DOHH2 (cell line): Measurements from ENCODE around the gene MCM6.

Experiments used
- H3F3A ChIP-seq: fragments of 200-600 bp; sonication (generic), shearing (Covaris generic); 2 replicates; pipeline ENCODE4 v1.6.0; 2016; ENCODE audit warnings: antibody characterized with exemption, mild to moderate bottlenecking; ENCODE audit not compliant: control insufficient read depth, insufficient read depth
- H3K27ac ChIP-seq: fragments of 200-600 bp; sonication (generic); 2 replicates; pipeline ENCODE4 v1.5.1; 2014; ENCODE audit warnings: low read depth, mild to moderate bottlenecking, low read length, moderate library complexity
- H3K27me3 ChIP-seq: fragments of 200-600 bp; sonication (generic); 2 replicates; pipeline ENCODE4 v1.6.1; 2014; ENCODE audit warnings: mild to moderate bottlenecking, low read length, mixed read lengths; ENCODE audit not compliant: control insufficient read depth
- H3K36me3 ChIP-seq: fragments of 200-600 bp; sonication (generic); 2 replicates; pipeline ENCODE4 v1.6.1; 2014; ENCODE audit warnings: mild to moderate bottlenecking, low read length, moderate library complexity, mixed read lengths; ENCODE audit not compliant: control insufficient read depth
- H3K4me1 ChIP-seq: fragments of 200-600 bp; sonication (generic); 2 replicates; pipeline ENCODE4 v1.6.1; 2014; ENCODE audit warnings: mild to moderate bottlenecking, low read length, mixed read lengths; ENCODE audit not compliant: control insufficient read depth
- H3K4me2 ChIP-seq: fragments of 200-600 bp; sonication (generic); 2 replicates; pipeline ENCODE4 v1.6.0; 2014; ENCODE audit warnings: mild to moderate bottlenecking, low read length, moderate library complexity
- H3K4me3 ChIP-seq: fragments of 200-600 bp; sonication (generic); 2 replicates; pipeline ENCODE4 v1.5.1; 2014; ENCODE audit warnings: mild to moderate bottlenecking, low read length, mixed read lengths
- H3K79me2 ChIP-seq: fragments of 200-600 bp; sonication (generic); 2 replicates; pipeline ENCODE4 v1.6.1; 2014; ENCODE audit warnings: mild to moderate bottlenecking, low read length, mixed read lengths; ENCODE audit not compliant: control insufficient read depth
- H3K9me2 ChIP-seq: fragments of 200-600 bp; sonication (generic); replicated peaks from 2 replicates; pipeline ENCODE4 v1.6.1; 2014; ENCODE audit warnings: mild to moderate bottlenecking, low read length, mixed read lengths; ENCODE audit not compliant: control insufficient read depth
- H3K9me3 ChIP-seq: fragments of 200-600 bp; sonication (generic); 2 replicates; pipeline ENCODE4 v1.6.1; 2014; ENCODE audit warnings: antibody characterized with exemption, low read length, mixed read lengths; ENCODE audit not compliant: control insufficient read depth, insufficient read depth
- H4K20me1 ChIP-seq: fragments of 200-600 bp; sonication (generic); 2 replicates; pipeline ENCODE4 v1.6.0; 2014; ENCODE audit warnings: low read depth, mild to moderate bottlenecking, antibody characterized with exemption, low read length, moderate library complexity; ENCODE audit not compliant: control insufficient read depth, insufficient read depth
- EZH2phosphoT487 ChIP-seq: fragments of 200-600 bp; sonication (generic); IDR thresholded peaks from 2 replicates; pipeline ENCODE4 v1.6.1; 2017; ENCODE audit warnings: borderline replicate concordance, mild to moderate bottlenecking, antibody characterized with exemption, low read length, moderate library complexity, mixed read lengths
- TF ChIP-seq, protein P1 (sequence below): fragments of 200-600 bp; sonication (generic); IDR thresholded peaks from one replicate; pipeline ENCODE4 v1.5.1; 2014; ENCODE audit warnings: antibody characterized with exemption, mild to moderate bottlenecking, low read depth, low read length; ENCODE audit not compliant: poor library complexity, severe bottlenecking

Gene MCM6

DNA sequence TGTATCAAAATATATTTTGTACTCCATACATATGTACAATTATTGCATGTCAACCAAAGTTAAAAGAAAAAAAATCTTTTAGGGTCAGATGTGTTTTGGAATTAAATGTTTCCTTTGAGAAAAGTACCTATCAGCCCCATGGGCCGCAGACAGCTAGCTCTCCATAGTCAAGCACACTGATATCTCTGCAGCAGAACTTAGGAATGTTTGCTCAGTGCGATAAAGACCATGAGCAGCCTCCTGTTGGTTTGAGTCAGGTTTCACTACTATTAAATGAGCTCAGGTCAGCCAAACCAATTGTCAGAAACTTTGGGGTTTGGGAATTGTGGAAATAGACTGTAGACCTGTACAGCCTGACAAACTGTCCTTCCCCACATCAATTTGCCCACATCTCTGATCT is 73.0 kb downstream of the MCM6 start:
- H3K27me3 ChIP-seq, result no peaks in the 10 kb centered on the region

DNA sequence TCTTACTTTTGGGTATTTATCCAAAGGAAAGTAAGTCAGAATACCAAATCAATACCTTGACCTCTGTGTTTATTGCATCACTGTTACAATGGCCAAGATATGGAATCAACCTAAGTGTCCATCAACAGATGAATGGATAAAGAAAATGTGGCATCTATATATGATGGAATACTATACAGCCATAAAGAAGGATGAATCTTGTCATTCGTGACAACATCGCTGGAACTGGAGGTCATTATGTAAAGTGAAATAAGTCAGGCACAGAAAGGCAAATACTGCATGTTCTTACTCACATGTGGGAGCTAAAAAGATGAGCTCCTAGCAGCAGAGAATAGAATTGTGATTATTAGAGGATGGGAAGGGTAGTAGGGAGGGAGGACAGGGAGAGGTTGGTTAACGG is 73.9 kb downstream of the MCM6 start:
- H3K4me2 ChIP-seq, result no peak overlapping the region
- H3K79me2 ChIP-seq, result no peaks in the 10 kb centered on the region
- no peaks in the 10 kb centered on the region; the same call in 1 of the 2 replicates for H3F3A ChIP-seq
- H3K9me3 ChIP-seq, result peaks cover 25% of the 10 kb centered on the region
- H4K20me1 ChIP-seq, result no peaks in the 10 kb centered on the region
- TF ChIP-seq, protein P1, sequence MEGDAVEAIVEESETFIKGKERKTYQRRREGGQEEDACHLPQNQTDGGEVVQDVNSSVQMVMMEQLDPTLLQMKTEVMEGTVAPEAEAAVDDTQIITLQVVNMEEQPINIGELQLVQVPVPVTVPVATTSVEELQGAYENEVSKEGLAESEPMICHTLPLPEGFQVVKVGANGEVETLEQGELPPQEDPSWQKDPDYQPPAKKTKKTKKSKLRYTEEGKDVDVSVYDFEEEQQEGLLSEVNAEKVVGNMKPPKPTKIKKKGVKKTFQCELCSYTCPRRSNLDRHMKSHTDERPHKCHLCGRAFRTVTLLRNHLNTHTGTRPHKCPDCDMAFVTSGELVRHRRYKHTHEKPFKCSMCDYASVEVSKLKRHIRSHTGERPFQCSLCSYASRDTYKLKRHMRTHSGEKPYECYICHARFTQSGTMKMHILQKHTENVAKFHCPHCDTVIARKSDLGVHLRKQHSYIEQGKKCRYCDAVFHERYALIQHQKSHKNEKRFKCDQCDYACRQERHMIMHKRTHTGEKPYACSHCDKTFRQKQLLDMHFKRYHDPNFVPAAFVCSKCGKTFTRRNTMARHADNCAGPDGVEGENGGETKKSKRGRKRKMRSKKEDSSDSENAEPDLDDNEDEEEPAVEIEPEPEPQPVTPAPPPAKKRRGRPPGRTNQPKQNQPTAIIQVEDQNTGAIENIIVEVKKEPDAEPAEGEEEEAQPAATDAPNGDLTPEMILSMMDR, result no peak
- no peak for TF ChIP-seq EZH2phosphoT487
- H3K27me3 ChIP-seq, result no peaks in the 10 kb centered on the region
- no peak overlapping the region for H3K27ac ChIP-seq
- no peaks in the 10 kb centered on the region for H3K36me3 ChIP-seq
- no peak overlapping the region for H3K4me3 ChIP-seq
- H3K4me1 ChIP-seq, result peaks cover 5% of the 10 kb centered on the region
- H3K9me2 ChIP-seq, result no peaks in the 10 kb centered on the region

More for the DNA sequence above, 73.0 kb downstream of the MCM6 start:
- no peaks in the 10 kb centered on the region; the same call in 1 of the 2 replicates for H3F3A ChIP-seq
- H4K20me1 ChIP-seq, result no peaks in the 10 kb centered on the region
- H3K27ac ChIP-seq, result no peak overlapping the region
- H3K79me2 ChIP-seq, result no peaks in the 10 kb centered on the region
- TF ChIP-seq, protein P1, result no peak
- TF ChIP-seq EZH2phosphoT487, result no peak
- H3K9me3 ChIP-seq, result peaks cover 25% of the 10 kb centered on the region
- H3K4me1 ChIP-seq, result no peaks in the 10 kb centered on the region
- H3K4me2 ChIP-seq, result no peak overlapping the region
- H3K36me3 ChIP-seq, result no peaks in the 10 kb centered on the region
- H3K4me3 ChIP-seq, result no peak overlapping the region
- H3K9me2 ChIP-seq, result no peaks in the 10 kb centered on the region

DNA sequence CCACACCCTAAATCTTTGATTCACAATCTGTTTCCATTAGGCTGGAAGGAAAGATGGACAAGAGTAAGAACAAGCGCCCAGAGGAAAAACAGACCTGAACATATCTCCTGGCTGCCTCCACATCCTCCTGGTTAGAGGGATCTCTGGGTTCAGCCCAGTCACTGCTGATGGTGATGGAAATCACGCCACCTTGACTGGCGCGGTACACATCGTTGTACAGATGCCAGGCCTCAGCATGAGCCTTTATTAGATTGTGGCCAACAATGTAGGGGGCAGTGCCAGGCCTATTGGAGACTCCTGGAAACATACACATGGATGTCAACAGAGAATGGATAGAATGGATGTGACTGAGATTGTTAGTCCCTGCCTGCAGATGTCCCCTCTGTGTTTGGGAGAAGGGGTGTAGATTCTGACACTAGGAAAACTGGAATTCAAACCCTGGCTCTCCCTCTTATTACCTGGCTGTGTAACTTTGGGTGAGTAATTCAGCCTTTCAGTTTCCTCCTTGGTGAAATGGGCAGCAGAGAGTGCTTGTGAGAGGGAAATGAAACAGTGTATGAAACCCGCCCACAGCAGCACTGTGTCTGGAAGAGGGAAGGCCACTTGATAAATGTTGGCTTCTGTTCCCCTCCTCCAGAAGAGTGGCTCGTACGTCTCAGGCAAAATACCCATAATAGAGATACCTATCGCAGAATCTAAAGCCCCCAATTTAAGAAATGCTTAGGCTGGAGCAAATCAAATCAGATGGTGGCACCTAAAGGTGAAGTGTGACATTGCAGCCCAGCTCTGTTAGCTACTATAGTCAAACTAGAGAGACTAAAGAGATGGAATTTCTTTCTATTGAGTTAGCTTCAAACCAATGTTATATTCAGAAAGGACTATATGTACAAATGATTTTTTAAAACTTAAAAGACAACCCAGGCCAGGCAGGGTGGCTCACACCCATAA is 75.5 kb downstream of the MCM6 start:
- TF ChIP-seq EZH2phosphoT487, result no peak
- TF ChIP-seq, protein P1, result no peak
- H3K9me3 ChIP-seq, result peaks cover 25% of the 10 kb centered on the region
- H3K36me3 ChIP-seq, result no peaks in the 10 kb centered on the region
- H3K79me2 ChIP-seq, result no peaks in the 10 kb centered on the region
- no peaks in the 10 kb centered on the region for H3K9me2 ChIP-seq
- no peaks in the 10 kb centered on the region; the same call in 1 of the 2 replicates for H3F3A ChIP-seq
- no peak overlapping the region for H3K4me3 ChIP-seq
- H3K27me3 ChIP-seq, result no peaks in the 10 kb centered on the region
- H3K27ac ChIP-seq, result no peak overlapping the region
- H4K20me1 ChIP-seq, result no peaks in the 10 kb centered on the region
- no peak overlapping the region for H3K4me2 ChIP-seq
- H3K4me1 ChIP-seq, result peaks cover 5% of the 10 kb centered on the region
